HUDEP-2 (cell line): ENCODE data around the gene INPP5A.

Source experiments
- DNase-seq, 76 experiments: peaks; one replicate each; lab custom pipeline; 2025; ENCODE audit not compliant: unreplicated experiment in 76 of 76; lab: John Stamatoyannopoulos, UW

INPP5A gene

DNA sequence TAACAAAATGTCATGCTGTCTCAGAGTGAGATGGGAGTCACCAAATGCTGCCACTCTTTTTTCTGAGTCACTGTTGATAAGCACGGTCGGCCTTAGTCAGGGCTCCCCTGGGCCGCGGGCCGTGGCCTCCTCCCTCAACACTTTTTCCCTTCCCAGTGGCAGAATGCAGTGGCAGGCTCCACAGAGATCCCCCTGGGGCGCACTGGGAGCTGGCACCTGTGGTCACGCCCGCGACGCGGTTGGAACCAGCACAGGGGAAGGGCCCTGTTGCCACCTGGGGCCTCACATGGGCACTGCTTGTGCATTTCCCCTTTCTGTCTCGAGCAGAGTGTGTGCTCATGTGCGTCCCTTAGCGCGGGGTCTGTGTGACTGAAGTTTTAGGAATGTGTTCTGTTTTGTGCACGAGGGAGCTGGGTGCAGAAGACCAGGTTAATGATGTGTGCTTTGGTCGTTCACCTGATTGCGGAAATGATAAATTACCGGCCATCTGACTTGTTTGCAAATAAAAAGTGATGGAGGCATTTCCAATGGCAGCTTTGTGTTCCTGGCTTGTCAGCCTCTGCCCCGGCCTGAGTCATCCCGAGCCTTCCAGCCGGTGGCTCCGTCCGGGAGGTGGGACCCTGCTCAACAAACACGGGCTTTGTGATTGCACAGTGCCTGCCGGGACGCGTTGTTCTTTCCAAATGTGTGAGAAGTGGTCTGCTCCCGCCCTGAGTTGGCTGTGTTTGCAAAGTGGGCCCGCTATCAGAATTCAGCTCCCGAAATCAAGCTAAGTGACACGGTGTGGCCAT, 147.7 kb downstream of the INPP5A start:
- peak in 11 of 76 experiments; percentile 2 to 22 (median 7) for DNase-seq

DNA sequence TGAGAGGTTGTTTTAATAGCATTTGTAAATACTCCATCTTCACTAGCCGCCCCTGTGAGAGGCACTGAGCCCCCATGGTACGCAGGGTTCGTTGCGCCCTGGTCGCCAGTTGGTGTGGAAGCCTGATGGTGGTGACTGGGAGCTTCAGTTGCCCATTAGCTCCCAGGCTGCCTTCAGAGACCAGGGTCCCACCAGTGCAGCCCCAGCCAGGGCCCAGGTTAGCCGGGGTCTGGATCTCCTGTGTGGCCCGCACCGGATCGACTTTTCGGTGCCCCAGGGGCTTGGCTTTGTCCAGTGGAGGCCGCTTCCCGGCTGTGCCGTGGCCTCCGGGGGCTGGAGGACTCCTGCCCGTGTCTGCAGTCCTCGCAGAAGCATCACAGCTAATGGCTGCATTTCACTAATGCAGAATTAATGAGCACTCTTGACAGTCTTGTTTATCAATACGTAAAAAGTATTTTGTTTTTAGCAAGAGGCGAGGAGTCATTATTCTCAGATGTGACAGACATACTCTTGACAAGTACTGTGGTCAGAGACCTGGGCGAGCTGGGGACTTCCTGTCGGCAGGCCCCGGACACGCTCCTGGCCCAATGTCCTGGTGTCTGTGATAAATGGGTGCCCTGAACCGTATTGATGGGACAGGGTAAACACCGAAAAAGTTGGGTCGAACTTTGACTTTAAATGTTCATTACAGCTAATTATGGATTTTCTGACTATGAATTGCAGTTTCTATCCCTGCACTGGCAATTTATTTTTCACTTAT, 148.5 kb downstream of the INPP5A start:
- no peak for DNase-seq

DNA sequence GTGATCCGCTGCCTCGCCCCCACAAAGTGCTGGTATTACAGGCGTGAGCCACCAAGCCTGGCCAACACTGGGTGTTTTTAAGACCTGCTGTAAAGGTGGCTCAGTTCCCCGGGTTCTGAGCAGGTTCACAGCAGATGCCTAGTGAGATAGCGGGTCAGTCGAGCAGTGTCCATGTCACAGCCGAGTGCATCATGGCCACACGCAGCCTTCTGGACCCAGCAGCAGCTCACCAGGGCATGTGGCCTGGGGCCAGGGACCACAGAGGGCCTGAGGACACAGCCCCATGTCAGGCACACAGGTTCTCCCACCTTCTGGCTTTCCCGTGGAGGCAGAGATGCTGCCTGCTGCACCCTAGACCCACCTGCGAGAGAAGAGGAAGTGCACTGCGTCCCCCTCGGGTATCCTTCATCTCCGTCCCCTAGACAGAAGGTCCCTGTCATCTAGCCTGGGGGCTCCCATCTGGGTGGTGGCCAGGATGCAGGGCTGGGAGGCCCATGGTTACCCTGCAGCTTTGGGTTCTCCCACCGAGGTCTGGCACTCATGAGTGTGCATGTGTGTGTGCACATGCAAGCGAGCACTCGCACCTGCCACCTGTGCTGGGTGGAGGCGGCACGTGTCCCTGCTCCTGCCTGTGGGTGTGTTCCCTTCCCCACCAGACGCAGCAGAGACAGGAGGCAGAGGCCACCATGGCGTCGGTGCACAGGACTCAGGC, 149.8 kb downstream of the INPP5A start:
- no peak for DNase-seq

DNA sequence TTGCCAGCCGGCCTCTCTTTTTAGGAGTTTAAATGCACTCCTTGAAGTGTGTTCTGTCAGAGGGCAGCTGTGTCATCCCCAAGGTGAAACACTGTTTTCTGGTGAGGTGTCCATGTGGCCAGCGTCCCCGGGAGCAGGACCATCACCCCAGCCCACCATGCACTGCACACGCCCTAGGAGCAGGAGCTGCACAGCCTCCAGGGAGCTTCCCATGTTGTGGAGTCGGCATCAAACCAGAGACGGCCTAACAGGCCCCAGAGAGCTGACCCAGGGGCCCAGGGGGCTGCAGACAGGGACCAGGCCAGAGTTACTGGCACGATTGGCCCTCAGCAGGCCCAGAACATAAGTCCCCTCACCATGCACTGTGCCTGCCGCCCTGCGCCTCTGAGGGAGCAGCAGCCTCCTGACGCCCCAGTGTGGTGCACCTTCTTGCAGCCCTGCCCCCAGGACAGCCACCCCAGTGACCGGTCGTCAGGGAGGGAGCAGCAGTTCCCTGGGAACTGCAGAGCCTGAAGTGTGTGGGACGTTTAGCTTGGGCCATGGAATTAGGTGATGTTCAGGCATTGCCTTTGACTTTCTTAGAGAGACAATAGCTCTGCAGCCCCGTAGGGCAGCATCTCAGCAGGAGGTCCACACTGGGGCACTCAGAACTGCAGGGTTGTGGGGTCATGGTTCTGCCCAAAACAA, 150.4 kb downstream of the INPP5A start:
- DNase-seq = no peak

DNA sequence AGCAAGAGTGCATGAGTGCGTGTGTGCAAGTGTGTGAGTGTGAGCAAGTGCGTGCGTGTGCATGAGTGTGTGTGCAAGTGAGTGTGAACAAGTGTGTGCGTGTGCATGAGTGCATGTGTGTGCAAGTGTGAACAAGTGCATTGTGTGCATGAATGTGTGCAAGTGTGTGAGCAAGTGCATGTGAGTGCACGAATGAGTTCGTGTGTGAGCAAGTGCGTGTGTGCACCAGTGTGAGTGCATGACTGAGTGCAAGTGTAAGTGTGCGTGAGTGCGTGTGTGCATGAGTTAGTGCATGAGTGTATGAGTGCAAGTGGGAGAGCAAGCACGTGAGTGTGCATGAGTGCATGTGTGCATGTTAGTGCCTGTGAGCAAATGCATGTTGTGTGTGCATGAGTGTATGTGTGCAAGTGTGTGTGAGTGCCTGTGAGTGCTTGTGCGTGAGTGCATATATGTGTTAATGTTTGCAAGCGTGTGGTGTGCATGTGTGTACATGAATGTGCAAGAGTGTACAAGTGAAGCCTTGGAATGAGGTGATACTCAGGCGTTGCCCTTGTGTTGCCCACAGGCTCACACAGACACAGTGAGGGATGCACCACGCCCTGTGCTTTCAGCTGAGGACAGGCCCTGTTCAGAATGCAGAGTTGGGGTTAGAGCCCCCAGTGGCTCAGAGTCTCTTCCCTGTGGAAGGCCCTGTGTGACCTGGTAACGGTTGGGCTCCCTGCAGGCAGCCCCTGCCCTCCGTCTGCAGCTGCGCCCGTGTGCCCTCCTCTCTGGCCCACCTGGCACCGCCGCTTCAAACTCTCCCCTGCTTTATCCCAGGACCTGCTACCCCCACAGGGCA, 151.2 kb downstream of the INPP5A start:
- no peak for DNase-seq

DNA sequence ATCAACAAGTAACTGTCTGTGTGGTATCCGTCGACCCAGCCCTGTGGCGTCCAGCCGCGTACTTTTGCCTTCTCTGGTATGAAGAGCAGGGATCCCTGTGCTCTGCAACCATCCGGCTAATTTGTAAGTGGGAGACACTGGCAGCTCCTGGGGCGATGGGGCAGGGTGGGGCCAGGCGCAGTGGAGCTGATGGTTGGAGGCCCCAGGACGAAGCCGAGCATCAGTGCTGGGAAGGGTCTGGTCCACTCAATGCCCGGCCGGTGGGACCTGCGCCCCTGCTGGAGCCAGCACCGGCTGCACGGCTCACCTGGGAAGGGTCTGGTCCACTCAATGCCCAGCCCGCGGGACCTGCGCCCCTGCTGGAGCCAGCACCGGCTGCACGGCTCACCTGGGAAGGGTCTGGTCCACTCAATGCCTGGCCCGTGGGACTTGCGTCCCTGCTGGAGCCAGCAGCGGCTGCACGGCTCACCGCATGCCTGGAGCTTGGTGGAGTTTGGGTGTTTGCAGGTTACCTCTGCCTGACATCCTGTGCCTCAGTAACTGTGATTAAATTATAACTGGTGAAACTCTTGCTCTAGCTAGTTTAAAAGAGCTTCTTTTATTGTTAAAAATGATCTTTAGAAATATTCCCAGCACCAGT, 152.3 kb downstream of the INPP5A start:
- DNase-seq = no peak

DNA sequence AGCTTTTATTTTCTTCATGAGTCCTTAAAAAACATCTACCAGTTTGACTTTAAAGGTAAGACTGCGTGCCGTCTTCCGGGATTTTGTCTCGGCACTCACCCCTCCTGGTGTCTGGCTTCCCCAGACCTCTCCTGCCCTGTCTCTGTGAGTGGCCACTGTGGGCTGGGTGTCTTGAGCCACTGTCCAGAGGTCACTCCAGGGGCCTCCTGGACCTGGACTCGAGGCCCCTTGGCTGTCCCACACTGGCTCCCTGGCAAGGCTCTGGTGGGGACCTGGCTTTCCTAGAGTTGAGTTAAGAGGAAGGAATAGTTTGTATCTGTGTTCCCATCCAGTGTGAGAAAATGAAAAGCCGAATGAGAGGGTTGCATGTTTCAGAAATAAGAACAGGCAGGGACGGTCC, 152.8 kb downstream of the INPP5A start:
- DNase-seq = no peak

DNA sequence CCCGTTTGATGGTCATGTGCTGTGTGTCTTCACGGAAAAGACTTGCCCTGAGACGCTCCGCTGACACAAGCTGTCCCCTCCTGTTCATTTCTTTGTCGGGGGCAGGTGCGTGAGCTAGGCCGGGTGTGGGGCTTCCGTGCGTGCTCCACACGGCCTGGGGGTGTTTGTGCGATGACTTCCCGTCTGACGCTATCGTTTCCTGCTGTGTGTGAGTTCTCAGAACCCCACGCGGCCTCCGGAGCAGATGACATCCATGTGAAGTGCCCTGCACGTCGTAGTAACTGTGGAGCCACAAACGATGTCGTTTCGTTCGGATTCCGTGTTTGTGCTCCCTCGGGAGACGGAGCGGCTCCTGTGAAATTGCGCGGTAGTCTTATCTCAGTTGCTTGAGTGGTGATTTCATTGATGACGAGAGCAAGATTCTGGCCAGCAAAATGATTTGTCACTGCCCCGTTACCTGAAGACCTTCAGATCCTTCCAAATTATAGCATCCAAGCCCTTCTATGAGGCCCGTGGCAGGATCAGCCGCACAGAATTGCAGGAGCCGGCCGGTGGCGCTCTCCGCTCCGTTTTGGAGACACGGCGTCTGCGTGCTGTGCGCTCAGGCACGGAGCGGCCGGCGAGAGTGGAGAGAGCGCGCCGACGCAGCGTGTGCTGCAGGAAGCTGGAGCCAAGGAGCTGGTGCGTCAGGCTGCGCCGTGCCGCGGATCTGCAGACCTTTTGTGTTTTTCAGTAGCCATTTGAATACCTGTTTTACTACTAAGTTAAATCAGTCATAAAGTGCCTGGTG, 153.4 kb downstream of the INPP5A start:
- no peak for DNase-seq

DNA sequence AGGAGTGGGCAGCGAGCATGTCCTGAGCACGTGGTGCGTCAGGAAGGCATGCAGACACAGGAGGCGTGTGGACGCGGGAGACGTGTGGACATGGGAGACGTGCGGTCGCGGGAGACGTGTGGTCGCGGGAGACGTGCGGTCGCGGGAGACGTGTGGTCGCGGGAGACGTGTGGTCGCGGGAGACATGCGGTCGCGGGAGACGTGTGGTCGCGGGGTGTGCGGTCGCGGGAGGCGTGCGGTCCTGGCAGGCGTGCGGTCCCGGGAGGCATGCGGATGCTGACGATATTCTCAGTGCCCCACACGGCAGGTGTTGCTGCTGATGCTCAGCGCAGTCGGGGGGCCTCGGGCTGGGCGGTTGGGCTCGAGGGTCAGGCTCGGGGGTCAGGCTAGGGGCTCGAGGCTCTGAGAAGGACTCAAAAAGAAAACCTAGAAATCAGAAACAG, 154.1 kb downstream of the INPP5A start:
- no peak for DNase-seq

DNA sequence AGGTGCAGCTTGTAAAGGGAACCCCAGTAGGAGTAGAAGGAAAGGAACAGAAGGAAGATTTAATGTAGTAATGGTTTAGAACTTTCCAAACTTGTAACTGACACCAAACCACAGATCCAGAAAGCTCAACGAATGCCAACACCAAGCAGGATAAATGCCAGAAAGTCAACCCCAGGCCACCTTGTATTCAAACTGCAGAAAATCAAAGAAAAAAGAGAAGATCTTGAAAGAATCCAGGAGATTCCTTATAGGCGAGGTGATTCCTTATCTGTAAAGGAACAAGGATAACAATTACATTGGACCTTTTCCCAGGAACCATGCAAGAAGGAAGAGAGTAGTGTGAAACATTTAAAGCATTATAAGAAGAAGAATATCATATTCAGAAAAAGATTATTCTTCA, 154.7 kb downstream of the INPP5A start:
- DNase-seq = no peak

DNA sequence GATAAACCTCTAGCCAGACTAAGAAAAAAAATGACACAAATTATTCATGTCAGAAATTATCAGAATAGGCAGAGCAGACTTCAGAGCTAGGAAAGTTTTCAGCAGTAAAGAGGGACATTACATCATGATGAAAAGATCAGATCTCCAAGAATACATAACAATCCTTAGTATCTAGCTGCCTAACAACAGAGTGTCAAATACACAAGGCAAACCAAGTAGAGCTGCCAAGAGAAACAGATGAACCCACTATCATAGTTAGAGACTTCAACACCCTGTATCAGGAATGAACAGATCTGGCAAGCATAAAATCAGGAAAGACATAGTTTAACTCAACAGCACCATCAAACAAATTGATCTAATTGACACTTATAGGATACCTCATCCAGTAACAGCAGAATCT, 156.1 kb downstream of the INPP5A start:
- no peak for DNase-seq

DNA sequence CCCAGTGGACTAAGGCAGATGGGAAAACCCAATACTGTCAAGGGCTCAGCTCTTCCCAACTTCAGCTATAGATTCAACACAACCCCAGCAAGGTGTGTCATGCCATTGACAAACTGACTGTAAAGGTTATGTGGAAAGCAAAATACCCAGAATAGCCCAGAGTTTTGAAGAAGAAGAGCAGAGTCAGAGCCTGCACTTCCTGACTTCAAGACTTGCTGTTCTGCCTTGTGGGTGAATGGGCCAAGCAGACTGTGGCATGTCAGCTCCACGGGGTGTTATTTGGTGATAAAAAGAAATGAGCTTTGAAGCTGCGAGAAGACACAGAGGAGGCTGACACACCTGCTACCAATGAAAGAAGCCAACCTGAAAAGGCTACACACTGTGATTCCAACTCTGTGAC, 158.6 kb downstream of the INPP5A start:
- DNase-seq = no peak

DNA sequence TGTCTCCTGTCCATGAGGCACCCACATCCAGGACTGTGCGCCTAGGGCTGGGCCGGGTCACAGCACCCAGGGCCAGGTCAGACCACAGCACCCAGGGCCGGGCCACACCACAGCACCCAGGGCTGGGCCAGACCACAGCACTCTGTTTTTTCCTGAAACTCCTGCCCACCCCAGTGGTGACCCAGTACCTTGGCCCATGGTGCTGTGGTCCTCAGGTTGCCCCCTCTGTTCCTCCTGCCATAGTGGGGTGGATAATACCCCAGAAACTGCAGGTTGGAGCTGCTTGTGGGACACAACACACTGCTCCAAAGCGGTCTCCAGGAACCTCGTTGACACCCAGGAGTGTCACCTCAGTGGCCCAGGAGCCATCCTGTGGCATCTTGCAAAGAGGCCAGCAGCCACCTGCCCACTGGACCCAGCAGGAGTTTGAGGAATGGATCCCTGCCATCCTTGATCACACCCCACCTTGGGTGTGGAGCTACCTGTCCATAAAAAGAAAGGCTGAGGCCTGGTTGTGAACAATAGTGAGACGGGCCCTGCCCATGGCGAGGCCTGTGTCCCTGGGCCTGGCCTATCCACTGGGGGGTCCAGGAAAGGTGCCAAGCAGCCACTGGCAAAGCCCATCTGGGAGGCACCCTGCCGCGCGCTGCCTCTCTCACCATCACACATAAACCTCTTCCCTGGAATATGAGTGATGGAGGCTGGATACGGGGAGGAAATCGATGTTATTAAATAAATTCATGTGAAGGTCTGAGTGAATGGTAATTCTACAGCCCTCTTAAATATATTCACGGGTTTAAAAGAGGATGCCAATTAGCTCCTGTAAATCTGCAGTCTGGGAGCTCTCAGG, 159.4 kb downstream of the INPP5A start:
- DNase-seq = no peak

DNA sequence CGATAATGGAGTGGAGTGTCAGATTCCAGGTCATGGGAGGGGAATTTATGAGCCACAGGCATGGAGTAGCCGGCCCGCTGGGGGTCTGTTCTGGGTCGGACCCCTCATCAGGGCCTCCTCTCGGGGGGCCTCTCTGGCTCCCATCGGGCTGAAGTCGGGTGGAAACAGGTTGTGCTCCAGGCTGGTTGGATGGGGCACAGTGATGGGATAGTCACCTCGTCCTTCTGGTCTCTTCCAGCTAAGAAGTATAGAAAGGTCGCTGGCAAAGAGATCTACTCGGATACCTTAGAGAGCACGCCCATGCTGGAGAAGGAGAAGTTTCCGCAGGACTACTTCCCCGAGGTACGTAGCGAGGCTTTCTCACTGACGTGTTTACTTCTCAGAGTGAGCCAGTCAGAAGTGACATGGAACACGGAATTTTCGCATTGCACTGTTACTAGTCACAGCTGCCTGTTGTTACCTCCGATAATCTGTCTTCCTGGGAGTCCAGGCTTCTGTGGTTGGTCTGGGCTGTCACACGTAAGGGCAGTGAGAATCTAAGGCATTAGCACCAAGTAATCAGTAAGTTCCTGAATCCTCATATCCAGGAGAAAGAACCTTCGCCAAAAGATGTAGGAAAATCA, 160.1 kb downstream of the INPP5A start:
- DNase-seq = no peak

DNA sequence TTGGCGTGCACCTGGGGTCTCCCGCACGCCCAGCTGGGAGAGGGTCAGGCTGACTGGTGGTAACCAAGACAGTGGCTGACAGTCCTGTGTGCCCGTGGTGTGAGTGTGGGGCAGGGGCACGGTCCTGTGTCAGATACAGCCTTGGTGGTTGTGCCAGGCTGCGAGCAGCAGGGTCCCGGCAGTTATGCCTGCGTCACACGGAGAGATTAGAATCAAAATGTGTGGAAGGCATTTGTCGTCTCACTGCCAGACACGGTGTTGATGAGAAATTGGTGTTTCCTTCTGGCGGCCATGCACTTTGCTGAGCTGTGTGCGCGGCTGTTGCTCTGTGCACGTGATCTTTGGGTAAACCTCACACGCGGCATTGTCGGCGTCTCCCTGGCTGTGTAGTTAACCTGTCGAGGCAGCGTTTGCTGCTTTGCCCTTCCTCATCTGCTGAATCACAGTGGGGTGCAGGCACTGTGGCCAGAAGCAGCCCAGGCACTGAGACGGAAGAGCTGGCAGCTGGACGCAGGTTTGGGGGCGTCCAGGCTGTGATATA, 160.7 kb downstream of the INPP5A start:
- no peak for DNase-seq

DNA sequence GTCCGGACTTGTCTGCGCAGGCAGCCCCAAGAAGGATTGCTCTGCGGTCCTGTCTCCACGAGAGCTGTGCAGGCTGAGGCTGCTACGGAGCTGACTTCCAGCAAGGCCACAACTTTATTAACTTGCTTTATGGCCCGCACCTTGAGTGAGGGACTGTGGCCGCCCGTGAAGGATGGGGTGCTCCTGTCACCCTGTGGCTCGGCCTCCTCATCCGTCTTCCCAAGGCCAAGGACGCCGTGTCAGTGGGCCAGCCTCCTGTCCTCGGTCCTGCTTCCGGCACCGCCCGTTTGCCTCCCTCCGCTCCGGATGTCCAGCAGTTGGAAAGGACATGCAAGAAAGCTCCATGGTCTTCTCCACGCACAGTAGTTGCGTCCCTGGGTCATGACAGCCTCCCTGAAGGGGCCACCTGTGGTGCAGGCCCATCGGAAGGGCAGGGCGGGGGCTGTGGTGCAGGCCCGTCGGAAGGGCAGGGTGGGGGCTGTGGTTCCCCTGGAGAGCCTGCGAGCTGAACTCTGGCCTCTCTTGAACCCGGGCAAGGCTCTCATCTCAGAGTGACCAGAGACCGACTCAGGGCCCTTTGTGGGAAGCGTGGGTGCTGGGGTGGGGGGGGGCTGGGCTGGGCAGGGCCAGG, 161.3 kb downstream of the INPP5A start:
- no peak for DNase-seq
